ENCODE measurements around the gene ZNF273.

ZNF273 gene

GRCh38 chr7:64951250-64951848, 48.3 kb downstream of the ZNF273 start:
- no peaks in the 10 kb centered on the region for H3K36me3 ChIP-seq (ENCODE audit: insufficient read depth, low read length)
- TF ChIP-seq CTCF (conservative IDR thresholded peaks at IDR 0.05; ENCODE audit: low read length) = peak; percentile 86
- TF ChIP-seq EZH2phosphoT487 (IDR thresholded peaks at IDR 0.05; ENCODE audit: borderline replicate concordance) = no peak
- H3K4me1 ChIP-seq (ENCODE audit: insufficient read depth, low read length, poor library complexity, severe bottlenecking) = no peaks in the 10 kb centered on the region
- no peaks in the 10 kb centered on the region for H3K9me2 ChIP-seq (replicated peaks; ENCODE audit: low read depth, low read length)
- no peak overlapping the region for H2AFZ ChIP-seq (ENCODE audit: low read length)
- H4K20me1 ChIP-seq (ENCODE audit: insufficient read depth, low read length, poor library complexity, severe bottlenecking) = no peaks in the 10 kb centered on the region
- no peak overlapping the region for H3K4me2 ChIP-seq (ENCODE audit: low read depth, low read length, poor library complexity, severe bottlenecking)
- H3K79me2 ChIP-seq (ENCODE audit: insufficient read depth, low read length) = no peaks in the 10 kb centered on the region
- no peaks in the 10 kb centered on the region for H3K27me3 ChIP-seq (ENCODE audit: insufficient read depth, low read length, poor library complexity, severe bottlenecking)
- no peaks in the 10 kb centered on the region for H3K9me3 ChIP-seq (ENCODE audit: insufficient read depth, low read depth, low read length)
- no peaks in the 10 kb centered on the region for H3F3A ChIP-seq (ENCODE audit: low read depth)
- H3K9ac ChIP-seq (ENCODE audit: low read depth, low read length, poor library complexity, severe bottlenecking) = no peak overlapping the region
- no peak overlapping the region for H3K4me3 ChIP-seq (ENCODE audit: low read length, poor library complexity, severe bottlenecking)

DNA sequence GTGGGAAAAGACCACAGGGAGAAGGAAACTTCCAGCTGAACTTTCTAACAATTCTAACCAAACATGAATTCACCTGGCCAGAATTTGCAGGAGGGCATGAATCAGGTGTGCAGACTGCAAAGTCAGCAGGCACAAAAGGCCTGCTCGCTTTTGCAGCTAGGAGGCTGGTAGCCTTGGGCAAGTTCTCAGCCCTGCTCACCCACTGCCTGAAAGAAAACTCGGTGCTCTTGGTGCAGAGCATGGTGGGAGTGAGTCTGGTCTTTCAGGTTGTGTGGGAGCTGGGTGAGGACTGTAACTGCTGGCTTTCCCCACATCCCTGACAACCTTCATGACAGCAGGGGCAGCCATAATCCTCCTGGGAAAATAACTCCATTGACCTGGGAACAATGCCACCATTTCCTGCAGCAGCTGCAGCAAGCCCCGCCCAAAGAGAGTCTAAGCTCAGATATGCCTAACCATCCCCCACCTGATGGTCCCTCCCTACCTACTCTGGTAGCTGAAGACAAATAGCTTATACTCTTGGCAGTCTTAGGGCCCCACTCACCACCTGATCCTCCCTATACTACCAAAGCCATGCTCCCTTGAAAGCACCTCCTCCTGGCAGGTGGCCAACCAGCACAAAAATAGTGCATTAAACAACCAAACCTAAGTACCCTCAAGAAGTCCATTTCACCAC, 56.1 kb downstream of the ZNF273 start:
- no peaks in the 10 kb centered on the region for H3K27me3 ChIP-seq (ENCODE audit: insufficient read depth, low read length, poor library complexity, severe bottlenecking)
- no peak overlapping the region for H3K4me2 ChIP-seq (ENCODE audit: low read depth, low read length, poor library complexity, severe bottlenecking)
- no peaks in the 10 kb centered on the region for H3K36me3 ChIP-seq (ENCODE audit: insufficient read depth, low read length)
- no peaks in the 10 kb centered on the region for H3K4me1 ChIP-seq (ENCODE audit: insufficient read depth, low read length, poor library complexity, severe bottlenecking)
- H3K9me3 ChIP-seq (ENCODE audit: insufficient read depth, low read depth, low read length) = no peaks in the 10 kb centered on the region
- H3K4me3 ChIP-seq (ENCODE audit: low read length, poor library complexity, severe bottlenecking) = no peak overlapping the region
- H4K20me1 ChIP-seq (ENCODE audit: insufficient read depth, low read length, poor library complexity, severe bottlenecking) = no peaks in the 10 kb centered on the region
- no peaks in the 10 kb centered on the region for H3K79me2 ChIP-seq (ENCODE audit: insufficient read depth, low read length)
- no peaks in the 10 kb centered on the region for H3F3A ChIP-seq (ENCODE audit: low read depth)
- no peak for TF ChIP-seq EZH2phosphoT487 (IDR thresholded peaks at IDR 0.05; ENCODE audit: borderline replicate concordance)
- TF ChIP-seq CTCF (conservative IDR thresholded peaks at IDR 0.05; ENCODE audit: low read length) = no peak
- H2AFZ ChIP-seq (ENCODE audit: low read length) = no peak overlapping the region
- H3K9ac ChIP-seq (ENCODE audit: low read depth, low read length, poor library complexity, severe bottlenecking) = no peak overlapping the region
- H3K9me2 ChIP-seq (replicated peaks; ENCODE audit: low read depth, low read length) = no peaks in the 10 kb centered on the region

GRCh38 chr7:64965594-64965993, 62.5 kb downstream of the ZNF273 start:
- Histone ChIP-seq H3K79me2 (ENCODE audit: insufficient read depth, low read length) (no peaks in the 10 kb centered on the region), H3F3A (ENCODE audit: low read depth) (no peaks in the 10 kb centered on the region), H3K9me3 (ENCODE audit: insufficient read depth, low read depth, low read length) (no peaks in the 10 kb centered on the region), H4K20me1 (ENCODE audit: insufficient read depth, low read length, poor library complexity, severe bottlenecking) (no peaks in the 10 kb centered on the region), H3K4me3 (ENCODE audit: low read length, poor library complexity, severe bottlenecking) (no peak overlapping the region), H3K4me1 (ENCODE audit: insufficient read depth, low read length, poor library complexity, severe bottlenecking) (no peaks in the 10 kb centered on the region), H3K9me2 (replicated peaks; ENCODE audit: low read depth, low read length) (no peaks in the 10 kb centered on the region), H2AFZ (ENCODE audit: low read length) (no peak overlapping the region), H3K27me3 (ENCODE audit: insufficient read depth, low read length, poor library complexity, severe bottlenecking) (no peaks in the 10 kb centered on the region), H3K4me2 (ENCODE audit: low read depth, low read length, poor library complexity, severe bottlenecking) (no peak overlapping the region), H3K36me3 (ENCODE audit: insufficient read depth, low read length) (no peaks in the 10 kb centered on the region), H3K9ac (ENCODE audit: low read depth, low read length, poor library complexity, severe bottlenecking) (no peak overlapping the region)
- TF ChIP-seq CTCF (conservative IDR thresholded peaks at IDR 0.05; ENCODE audit: low read length) = no peak
- TF ChIP-seq EZH2phosphoT487 (IDR thresholded peaks at IDR 0.05; ENCODE audit: borderline replicate concordance) = no peak

All from Loucy (cell line).